Testis (tissue), 3 donors: ENCODE data around the gene ATP2A3. TPM values are rescaled to one million over a fixed set of nuclear protein-coding genes. Genes with fewer than 3 reads are reported as not detected.
A peak's percentile ranks its signal among the peaks of the same experiment; 100 is the strongest.

Experiments used
- DNase-seq: peaks from one replicate; pipeline ENCODE4 v3.0.0-alpha.2; 2019
- H3K27ac ChIP-seq, 2 donors: fragments of 200-600 bp; sonication (generic); one replicate each; pipeline ENCODE4 v1.5.1; 2019
- H3K27me3 ChIP-seq: fragments of 200-600 bp; sonication (generic); one replicate; pipeline ENCODE4 v1.5.1; 2019
- H3K36me3 ChIP-seq: fragments of 200-600 bp; sonication (generic); one replicate; pipeline ENCODE4 v1.5.1; 2017; ENCODE audit warnings: low read depth; ENCODE audit errors: missing control alignments
- H3K4me1 ChIP-seq: fragments of 200-600 bp; sonication (generic); one replicate; pipeline ENCODE4 v1.5.1; 2019
- H3K4me3 ChIP-seq, 2 donors: fragments of 200-600 bp; sonication (generic); one replicate each; pipeline ENCODE4 v1.5.1; 2017 to 2019
- H3K9me3 ChIP-seq: fragments of 200-600 bp; sonication (generic); one replicate; pipeline ENCODE4 v1.5.1; 2017
- CTCF ChIP-seq, 3 experiments: fragments of 450-650 bp in 2 of 3; fragments of 200-600 bp in 1 of 3; sonication (generic) in 1 of 3; IDR thresholded peaks; one replicate each; pipeline ENCODE4 v1.5.1; 2016 to 2019; ENCODE audit warnings: antibody characterized with exemption in 3 of 3, mild to moderate bottlenecking in 2 of 3, moderate library complexity in 1 of 3
- POLR2A ChIP-seq: fragments of 450-650 bp; IDR thresholded peaks from one replicate; pipeline ENCODE4 v1.6.1; 2017; ENCODE audit warnings: antibody characterized with exemption, mild to moderate bottlenecking, moderate library complexity
- WGBS, 2 donors: methylation state at CpG; one replicate each; pipeline ENCODE4 v1.1.5; 2018; 5-methylcytosine and 5-hydroxymethylcytosine counted together
- intact Hi-C: fragments of 100-400 bp; cut with DNase I; formaldehyde crosslinking; loops from one replicate; pipeline ENCODE4 v1.15.1; 2023; ENCODE audit warnings: low total_unique reads
- polyA plus RNA-seq: library from polyadenylated mRNA; stranded (reverse); fragments of 350-450 nt; fragmentation: Illumina TruSeq; extraction: RNeasy Lipid Tissue Mini Kit (QIAGEN cat#74804); gene quantifications from one replicate; pipeline ENCODE4 v1.2.3, GENCODE V29; 2014; ENCODE audit warnings: low read depth, low replicate concordance; ENCODE audit not compliant: insufficient read depth
- total RNA-seq, 2 donors: library from RNA; depleted of rRNA; stranded (reverse); fragments of >200 nt; gene quantifications; one replicate each; pipeline ENCODE4 v1.2.3, GENCODE V29; 2016

Gene ATP2A3
- total and polyA plus RNA-seq, 3 donors from 2014 or later, result 8.0 to 19.6 (median 8.2) TPM

- no peak overlapping the region for H3K27ac ChIP-seq
- intact Hi-C loops, result loop anchor here (10.0 kb wide), 1 partner anchor 71 kb away; no protein-coding TSS in a partner anchor
Measured at GRCh38 chr17:4005296-4006164, 41.3 kb upstream of the ATP2A3 start.

GRCh38 chr17:4004517-4005295, 40.5 kb upstream of the ATP2A3 start:
- Histone ChIP-seq H3K27ac (no peak overlapping the region), H3K4me1 (no peaks in the 10 kb centered on the region), H3K9me3 (no peaks in the 10 kb centered on the region), H3K36me3 (no peaks in the 10 kb centered on the region), H3K27me3 (no peaks in the 10 kb centered on the region), H3K4me3 (peak overlapping the region in 1 of 2 donors; percentile 26)
- TF ChIP-seq CTCF (IDR thresholded peaks at IDR 0.05) (peak; percentile 91 to 99 (median 96)), POLR2A (no peak)
- DNase-seq, result peak; percentile 64
- WGBS, 2 donors, result 16 to 25% methylated on average over 36 to 44 of the region's 44 CpGs
- intact Hi-C loops, result loop anchor here (10.0 kb wide), 1 partner anchor 70 kb away; no protein-coding TSS in a partner anchor

More at GRCh38 chr17:4005296-4006164, 41.3 kb upstream of the ATP2A3 start:
- H3K27me3 ChIP-seq, result no peaks in the 10 kb centered on the region
- H3K4me1 ChIP-seq, result no peaks in the 10 kb centered on the region
- no peak overlapping the region for H3K4me3 ChIP-seq
- WGBS, 2 donors, result 83 to 89% methylated on average over 18 to 22 of the region's 22 CpGs
- no peaks in the 10 kb centered on the region for H3K9me3 ChIP-seq
- no peak for DNase-seq
- no peaks in the 10 kb centered on the region for H3K36me3 ChIP-seq
- TF ChIP-seq CTCF (IDR thresholded peaks at IDR 0.05) (no peak), POLR2A (no peak)

DNA sequence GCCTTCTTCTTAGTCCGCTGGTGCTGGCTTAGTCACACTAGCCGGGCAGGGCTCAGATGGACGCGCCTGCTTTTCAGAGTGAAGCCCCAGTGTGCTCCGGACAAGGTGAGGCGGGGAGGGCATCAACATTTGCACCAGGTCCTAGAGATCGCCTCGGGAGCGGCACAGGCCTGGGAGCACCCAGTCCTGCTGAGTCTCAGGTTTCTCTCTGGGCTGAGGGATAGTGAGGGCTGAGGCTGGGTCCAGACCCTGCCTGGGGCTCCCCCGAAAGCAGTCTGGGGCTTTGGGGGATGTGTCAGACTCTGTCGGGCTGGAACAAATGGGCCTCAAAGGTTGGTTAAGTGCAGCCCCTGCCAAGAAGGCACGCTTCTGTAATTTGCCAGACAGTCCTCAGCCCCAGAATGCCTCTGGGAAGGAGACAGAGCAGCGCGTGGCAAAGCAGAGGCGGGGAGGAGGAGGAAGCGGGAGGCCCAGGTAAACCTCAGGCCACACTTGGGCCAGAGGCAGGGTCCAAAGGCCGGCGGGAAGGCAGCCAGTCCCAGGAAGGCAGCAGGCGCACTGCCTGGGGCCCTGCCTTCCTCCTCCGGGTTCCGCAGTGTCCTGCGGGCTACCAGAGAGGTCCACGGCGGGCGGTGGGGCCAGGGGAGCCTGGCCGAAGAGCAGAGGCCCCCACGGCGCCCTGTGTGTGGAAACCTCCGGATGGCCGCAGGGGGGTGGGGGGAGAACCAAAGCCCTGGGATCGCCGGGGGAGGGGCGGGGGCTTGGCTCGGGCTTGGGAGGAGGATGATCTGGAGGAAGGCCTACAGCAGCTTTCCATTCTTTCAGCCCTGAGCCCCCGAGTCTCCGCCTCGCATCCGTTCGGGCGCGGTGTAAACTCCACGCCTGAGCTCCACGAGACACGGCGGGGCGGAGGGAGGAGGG, 39.5 kb upstream of the ATP2A3 start:
- no peaks in the 10 kb centered on the region for H3K9me3 ChIP-seq
- WGBS, 2 donors, result 71 to 73% methylated on average over 13 to 39 of the region's 46 CpGs

More for the DNA sequence above, 39.5 kb upstream of the ATP2A3 start:
- TF ChIP-seq POLR2A, result no peak
- TF ChIP-seq CTCF (IDR thresholded peaks at IDR 0.05), result no peak
- peak overlapping the region in 1 of 2 donors; percentile 26 for H3K4me3 ChIP-seq
- no peaks in the 10 kb centered on the region for H3K4me1 ChIP-seq
- intact Hi-C loops, result loop anchor here (10.0 kb wide), 1 partner anchor 69 kb away; no protein-coding TSS in a partner anchor
- DNase-seq, result no peak
- no peak overlapping the region for H3K27ac ChIP-seq
- no peaks in the 10 kb centered on the region for H3K36me3 ChIP-seq
- H3K27me3 ChIP-seq, result no peaks in the 10 kb centered on the region
